NCI-H2107 treated with DMSO at 0.1 percent for 48 hours (cell line): ENCODE results near the gene TNMD.

Experiments used
- DNase-seq: peaks from one replicate; lab custom pipeline; 2025; ENCODE audit not compliant: unreplicated experiment; lab: John Stamatoyannopoulos, UW

The TNMD gene

DNA sequence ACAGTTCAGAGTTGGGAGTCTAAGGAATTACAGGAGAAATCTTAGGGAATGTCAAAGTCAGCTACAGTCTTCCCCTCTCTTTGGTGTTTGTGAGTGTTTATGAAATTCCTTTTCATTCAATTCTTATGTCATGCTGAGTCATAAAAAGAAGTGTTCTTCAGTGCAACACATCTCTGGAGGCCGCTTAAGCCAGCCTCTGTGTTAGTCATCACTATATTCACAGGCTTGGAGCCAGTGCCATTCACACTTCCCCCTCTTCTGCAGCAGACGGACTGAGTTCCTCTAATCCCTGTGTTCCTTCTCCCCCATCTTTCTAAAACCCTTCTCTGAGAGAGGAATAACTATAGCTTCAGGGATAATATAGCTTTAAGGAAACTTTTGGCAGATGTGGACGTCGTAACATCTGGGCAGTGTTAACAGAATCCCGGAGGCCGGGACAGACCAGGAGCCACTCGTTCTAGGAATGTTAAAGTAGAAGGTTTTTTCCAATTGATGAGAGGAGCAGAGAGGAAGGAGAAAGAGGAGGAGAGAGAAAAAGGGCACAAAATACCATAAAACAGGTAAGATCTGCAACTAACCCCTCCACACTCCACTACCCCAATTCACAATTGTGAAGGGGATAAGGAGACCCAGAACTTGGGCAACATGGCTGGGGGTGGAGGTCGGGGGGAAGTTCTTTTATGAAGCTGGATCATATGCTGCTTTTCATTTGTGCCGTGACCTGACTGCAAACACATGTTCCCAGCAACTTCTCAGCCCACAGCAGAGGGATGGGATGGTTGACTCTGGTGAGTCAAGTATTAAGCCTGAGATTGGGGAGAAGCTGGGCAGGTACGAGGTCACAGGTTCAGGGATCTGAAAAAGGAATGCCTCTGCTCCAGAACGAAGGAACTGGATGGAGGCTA, 59.5 kb downstream of the TNMD start, which contains the start of gene SRPX2:
Gene SRPX2 (plus strand): TSS at position 244 of the 905 bp plus-strand sequence. CDS start 2,124 bp downstream, outside the sequence.
- DNase-seq: no peak

DNA sequence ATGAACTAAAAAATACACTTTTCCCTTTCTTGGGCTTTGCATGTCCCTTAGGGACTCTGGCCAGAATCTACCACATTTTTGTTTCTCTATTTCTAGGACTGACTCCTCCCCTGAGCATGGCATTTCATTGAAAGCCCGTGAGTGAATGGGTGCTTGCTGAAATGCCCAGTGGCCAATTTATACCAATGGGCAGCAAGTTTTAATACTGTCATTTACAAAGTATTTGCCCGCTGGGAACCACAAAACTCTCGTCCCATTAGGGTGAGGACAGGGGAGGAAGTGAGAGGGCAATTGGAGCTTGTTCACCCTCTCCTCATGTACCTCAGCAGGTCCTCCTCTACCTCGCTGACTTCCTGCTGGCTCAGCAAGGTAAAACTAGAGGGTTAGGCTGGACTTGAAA, 60.4 kb downstream of the TNMD start:
- no peak for DNase-seq

DNA sequence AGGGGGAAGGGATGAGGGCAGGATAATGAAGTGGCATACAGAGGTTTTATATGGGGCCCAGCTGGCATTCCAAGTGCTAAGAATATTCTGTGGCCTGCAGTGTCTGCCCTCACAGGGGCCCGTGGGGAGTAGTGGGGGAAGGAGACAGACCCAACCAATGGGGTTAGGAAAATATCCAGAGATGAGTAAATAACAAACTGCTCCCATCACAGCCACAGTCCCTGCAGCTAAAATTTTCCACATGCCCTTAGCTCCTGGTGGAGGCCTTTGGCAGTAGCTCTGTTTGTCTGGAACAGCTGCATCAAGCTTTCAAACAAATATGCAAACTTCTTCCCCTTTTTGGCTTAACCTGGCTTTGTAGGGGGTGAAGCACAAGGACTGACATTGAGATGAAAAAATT, 62.4 kb downstream of the TNMD start:
- no peak for DNase-seq

DNA sequence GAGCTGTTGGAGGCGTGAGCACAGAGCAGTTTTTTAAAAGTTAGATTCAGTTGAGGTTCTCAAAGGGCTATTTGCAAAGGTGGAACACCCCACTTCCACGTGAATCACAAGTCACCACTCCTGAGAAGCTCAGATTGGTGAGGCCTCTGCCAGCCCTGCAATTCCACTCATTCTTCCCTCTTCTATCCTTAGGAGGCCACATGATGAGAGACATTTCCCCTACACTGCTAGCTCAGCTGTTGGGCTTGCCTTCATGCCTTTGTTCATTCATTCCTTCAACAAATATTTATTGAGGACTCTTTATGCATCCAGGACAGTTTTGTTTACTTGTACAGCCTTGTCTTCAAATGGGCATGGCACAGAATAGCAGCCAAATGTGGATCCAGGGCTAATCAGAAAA, 63.0 kb downstream of the TNMD start:
- no peak for DNase-seq

DNA sequence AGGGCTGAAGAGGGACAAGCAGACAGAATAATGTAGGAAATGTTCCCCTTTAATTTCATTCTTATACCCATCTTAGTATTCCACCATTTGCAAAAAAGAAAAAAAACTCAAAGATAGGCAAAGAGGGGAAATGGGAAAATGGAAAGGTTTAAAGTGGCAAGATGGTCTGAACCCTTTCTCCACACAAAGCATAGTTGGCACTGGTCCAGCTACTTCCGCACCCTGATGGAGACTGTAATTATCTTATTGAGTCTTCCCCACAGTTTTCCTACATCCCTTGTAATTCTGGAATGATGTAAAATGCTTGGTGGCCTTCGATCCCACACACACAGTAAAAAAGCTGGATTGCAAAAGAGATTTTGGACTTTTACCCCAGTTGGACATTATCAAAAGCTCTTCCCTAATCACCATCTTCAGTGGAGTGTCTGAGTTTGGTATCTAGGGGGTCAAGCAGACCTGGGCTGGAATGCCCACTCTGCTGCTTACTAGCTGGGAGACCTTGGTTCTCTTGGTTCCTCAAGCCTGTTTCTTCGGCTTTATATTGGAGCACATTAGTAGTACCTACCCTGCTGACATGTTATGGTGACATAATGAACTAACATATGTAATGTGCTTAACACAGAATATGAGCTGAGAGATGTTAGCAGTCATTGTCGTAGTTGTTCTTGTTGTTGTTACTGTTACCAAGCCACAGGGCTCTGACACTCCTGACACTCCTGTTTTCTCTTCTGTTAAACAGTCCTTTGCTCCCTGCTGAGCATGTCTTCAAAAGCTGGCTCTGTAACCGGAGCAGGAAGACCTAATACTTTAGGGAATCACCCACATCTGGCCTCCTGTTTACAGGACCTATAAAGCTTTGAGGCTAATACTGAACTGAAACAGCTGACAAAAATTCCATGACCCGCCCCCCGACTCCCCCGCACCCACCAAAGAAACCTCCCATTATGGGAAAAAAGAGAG, 64.0 kb downstream of the TNMD start:
- no peak for DNase-seq
